Keratinocyte (primary cell): ENCODE measurements around the gene IQGAP3. TPM values are rescaled to one million over a fixed set of nuclear protein-coding genes. Genes with fewer than 3 reads are reported as not detected.
A peak's percentile ranks its signal among the peaks of the same experiment; 100 is the strongest.
"Not testable (repeated sequence)": the region's sequence is repeated elsewhere in the genome, so short reads cannot be mapped to it uniquely, and the experiment has no call there.

Experiments used
- DNase-seq: peaks from one replicate; pipeline ENCODE4 v3.0.0-alpha.2; 2011; ENCODE audit warnings: low read depth, missing footprints, low spot score
- FAIRE-seq: peaks from 2 replicates; lab custom pipeline; 2011; peaks lifted over from hg19 to GRCh38; lab: Jason Lieb, UNC
- H2AFZ ChIP-seq: 2 replicates; pipeline ENCODE4 v1.6.0; 2012; ENCODE audit warnings: low read length, control low read depth, inconsistent platforms; ENCODE audit not compliant: control insufficient read depth
- H3K27ac ChIP-seq: 2 replicates; pipeline ENCODE4 v1.5.1; 2011; ENCODE audit warnings: low read length; ENCODE audit not compliant: control insufficient read depth, insufficient read depth
- H3K27me3 ChIP-seq: 3 replicates; pipeline ENCODE4 v1.6.0; 2011; ENCODE audit warnings: low read length; ENCODE audit not compliant: control insufficient read depth, insufficient read depth; ENCODE audit errors: extremely low read depth
- H3K36me3 ChIP-seq, 2 experiments: 2 replicates in 1 of 2; 3 replicates in 1 of 2; pipeline ENCODE4 v1.5.1; 2011; ENCODE audit warnings: low read length in 2 of 2, mild to moderate bottlenecking in 1 of 2; ENCODE audit not compliant: control insufficient read depth in 2 of 2, insufficient read depth in 2 of 2; ENCODE audit errors: extremely low read depth in 1 of 2
- H3K4me1 ChIP-seq: 3 replicates; pipeline ENCODE4 v1.5.1; 2011; ENCODE audit warnings: low read length; ENCODE audit not compliant: control insufficient read depth, insufficient read depth; ENCODE audit errors: extremely low read depth
- H3K4me2 ChIP-seq: 3 replicates; pipeline ENCODE4 v1.6.0; 2011; ENCODE audit warnings: low read depth, low read length; ENCODE audit not compliant: control insufficient read depth, insufficient read depth; ENCODE audit errors: extremely low read depth
- H3K4me3 ChIP-seq, 3 experiments: fragments of 200-600 bp in 1 of 3; sonication (generic) in 1 of 3; 2 replicates in 2 of 3; 3 replicates in 1 of 3; pipeline ENCODE4 v1.5.1; 2011 to 2016; ENCODE audit warnings: low read length in 3 of 3, mild to moderate bottlenecking in 3 of 3, control low read depth in 2 of 3, inconsistent platforms in 1 of 3, low read depth in 1 of 3, mixed read lengths in 1 of 3, mixed run types in 1 of 3, moderate library complexity in 1 of 3; ENCODE audit not compliant: control insufficient read depth in 2 of 3, insufficient read depth in 2 of 3; ENCODE audit errors: extremely low read depth in 1 of 3
- H3K79me2 ChIP-seq: 2 replicates; pipeline ENCODE4 v1.6.0; 2012; ENCODE audit warnings: low read length; ENCODE audit not compliant: control insufficient read depth, insufficient read depth
- H3K9ac ChIP-seq: 3 replicates; pipeline ENCODE4 v1.6.0; 2011; ENCODE audit warnings: low read length; ENCODE audit not compliant: control insufficient read depth, insufficient read depth; ENCODE audit errors: extremely low read depth
- H3K9me1 ChIP-seq: 3 replicates; pipeline ENCODE4 v1.6.0; 2011; ENCODE audit warnings: low read length; ENCODE audit not compliant: control insufficient read depth, insufficient read depth; ENCODE audit errors: extremely low read depth
- H3K9me3 ChIP-seq: 2 replicates; pipeline ENCODE4 v1.5.1; 2012; ENCODE audit warnings: low read depth, low read length; ENCODE audit not compliant: control insufficient read depth
- H4K20me1 ChIP-seq: 3 replicates; pipeline ENCODE4 v1.6.0; 2011; ENCODE audit warnings: low read length; ENCODE audit not compliant: control insufficient read depth, insufficient read depth; ENCODE audit errors: extremely low read depth
- CTCF ChIP-seq, 3 experiments: IDR thresholded peaks in 1 of 3; conservative IDR thresholded peaks in 1 of 3; optimal IDR thresholded peaks in 1 of 3; 2 replicates in 2 of 3; 3 replicates in 1 of 3; pipeline versions ENCODE3 to v1.5.1; 2011; ENCODE audit warnings: low read length in 3 of 3, mild to moderate bottlenecking in 3 of 3, moderate library complexity in 2 of 3, control low read depth in 1 of 3, inconsistent platforms in 1 of 3; ENCODE audit not compliant: insufficient read depth in 2 of 3; ENCODE audit errors: extremely low read depth in 1 of 3
- EZH2 ChIP-seq: IDR thresholded peaks from one replicate; pipeline ENCODE4 v1.6.1; 2012; ENCODE audit warnings: inconsistent platforms, mild to moderate bottlenecking, low read length, moderate library complexity
- dilution Hi-C: fragments of 300-500 bp; cut with MboI; formaldehyde crosslinking; loops from one replicate; pipeline ENCODE4 v1.7.0; 2020; ENCODE audit warnings: low sequenced_read_pairs; ENCODE audit not compliant: extremely low pct_ligation_motif_present
- polyA plus RNA-seq, 5 experiments: library from polyadenylated mRNA; depleted of rRNA in 3 of 5; stranded (reverse) in 3 of 5; stranded (forward) in 1 of 5; unstranded in 1 of 5; fragments of >200 nt; gene quantifications; 1 replicate in 1 of 5; 2 replicates in 3 of 5; 3 replicates in 1 of 5; pipeline versions ENCODE4 v1.2.1 to v1.2.3, GENCODE V29; 2011 to 2012; ENCODE audit warnings: missing spikeins in 2 of 5, low read depth in 1 of 5, low replicate concordance in 1 of 5

Gene IQGAP3
- polyA plus RNA-seq, 1 donor (not counting 4 experiments of a cell fraction or from before 2014, with no cell fraction given) = 5.3 TPM

DNA sequence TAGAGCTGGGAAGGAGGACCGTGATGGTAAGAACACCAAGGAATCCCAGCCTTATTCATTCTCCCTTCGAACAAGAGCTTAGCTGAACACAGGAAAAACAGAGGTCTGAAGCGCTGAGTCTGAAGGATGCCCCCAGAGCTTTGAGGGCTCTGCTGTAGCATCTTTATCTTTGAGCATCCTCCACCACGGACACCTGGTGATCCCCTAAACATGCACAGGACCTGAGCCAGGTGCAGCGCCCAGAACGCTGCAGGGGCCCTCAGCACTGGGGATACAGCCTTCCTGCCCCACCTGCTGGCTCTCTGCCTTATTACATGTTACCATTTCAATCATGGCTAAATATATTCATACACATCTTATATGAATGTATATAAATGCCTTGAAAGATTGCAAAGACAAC lies 36.6 kb upstream of the IQGAP3 start:
- H3K36me3 ChIP-seq = no peaks in the 10 kb centered on the region
- H3K4me3 ChIP-seq = no peak overlapping the region
- H3K9me1 ChIP-seq = no peaks in the 10 kb centered on the region
- no peak overlapping the region for H3K4me2 ChIP-seq
- H3K27ac ChIP-seq = no peak overlapping the region
- H3K79me2 ChIP-seq = no peaks in the 10 kb centered on the region
- no peaks in the 10 kb centered on the region for H3K27me3 ChIP-seq
- peaks cover 2% of the 10 kb centered on the region for H4K20me1 ChIP-seq
- no peak for FAIRE-seq
- TF ChIP-seq CTCF (optimal IDR thresholded peaks at IDR 0.05 in 1 of 3, IDR thresholded peaks at IDR 0.05 in 1 of 3, conservative IDR thresholded peaks at IDR 0.05 in 1 of 3; ENCODE audit: extremely low read depth in 1 of 3, insufficient read depth in 2 of 3, low read length in 3 of 3) (peak; percentile 69 to 83 (median 73)), EZH2 (no peak)
- DNase-seq = no peak
- H3K9ac ChIP-seq = no peak overlapping the region
- dilution Hi-C loops = no loop called here
- no peaks in the 10 kb centered on the region for H3K9me3 ChIP-seq
- no peak overlapping the region for H2AFZ ChIP-seq
- no peaks in the 10 kb centered on the region for H3K4me1 ChIP-seq

GRCh38 chr1:156608036-156608674 lies 35.8 kb upstream of the IQGAP3 start:
- FAIRE-seq (peak; percentile 84), DNase-seq (no peak)
- Histone ChIP-seq H3K27ac (no peak overlapping the region), H3K36me3 (no peaks in the 10 kb centered on the region), H2AFZ (no peak overlapping the region), H3K9ac (no peak overlapping the region), H3K27me3 (no peaks in the 10 kb centered on the region), H3K4me1 (peaks cover under 1% of the 10 kb centered on the region), H3K4me2 (peak overlapping the region; percentile 47), H3K79me2 (no peaks in the 10 kb centered on the region), H3K4me3 (no peak overlapping the region), H3K9me1 (no peaks in the 10 kb centered on the region), H4K20me1 (peaks cover 2% of the 10 kb centered on the region), H3K9me3 (no peaks in the 10 kb centered on the region)
- TF ChIP-seq EZH2 = no peak
- TF ChIP-seq CTCF (optimal IDR thresholded peaks at IDR 0.05 in 1 of 3, IDR thresholded peaks at IDR 0.05 in 1 of 3, conservative IDR thresholded peaks at IDR 0.05 in 1 of 3; ENCODE audit: extremely low read depth in 1 of 3, insufficient read depth in 2 of 3, low read length in 3 of 3) = peak; percentile 84 to 94 (median 91)
- dilution Hi-C loops = no loop called here

DNA sequence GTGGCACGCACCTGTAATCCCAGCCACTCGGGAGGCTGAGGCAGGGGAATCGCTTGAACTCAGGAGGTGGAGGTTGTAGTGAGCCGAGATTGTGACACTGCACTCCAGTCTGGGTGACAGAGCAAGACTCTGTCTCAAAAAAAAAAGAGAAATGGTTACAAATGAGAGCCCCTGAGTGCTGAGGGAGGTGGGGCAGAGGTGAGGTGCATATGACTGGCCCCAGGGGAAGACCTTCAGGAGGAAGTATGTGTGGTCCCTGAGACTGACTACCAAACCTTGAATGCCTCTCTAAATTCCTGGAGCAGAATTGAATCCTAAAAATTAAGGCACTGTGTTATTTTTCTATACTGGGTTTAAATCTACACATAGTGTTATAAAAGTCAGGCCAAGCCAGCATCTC lies 35.0 kb upstream of the IQGAP3 start:
- H2AFZ ChIP-seq, H3K9ac ChIP-seq, H3K79me2 ChIP-seq, dilution Hi-C loops, H3K9me3 ChIP-seq, DNase-seq, H3K27me3 ChIP-seq, H3K36me3 ChIP-seq, FAIRE-seq, H3K9me1 ChIP-seq, H3K4me3 ChIP-seq, H3K4me2 ChIP-seq, H4K20me1 ChIP-seq, H3K27ac ChIP-seq, H3K4me1 ChIP-seq: not testable (repeated sequence)
